Transverse colon (tissue), 4 donors: ENCODE results near the gene ANKEF1.

ENCODE experiments used
- CTCF ChIP-seq, 5 experiments: fragments of 200-600 bp in 3 of 5; fragments of 450-650 bp in 2 of 5; sonication (generic) in 3 of 5; IDR thresholded peaks; 1 replicate in 2 of 5; 2 replicates in 3 of 5; pipeline ENCODE4 v1.5.1; 2016 to 2017; ENCODE audit warnings: antibody characterized with exemption in 5 of 5, inconsistent platforms in 3 of 5, mild to moderate bottlenecking in 2 of 5, moderate library complexity in 1 of 5
- POLR2A ChIP-seq: fragments of 450-650 bp; IDR thresholded peaks from one replicate; pipeline ENCODE4 v1.6.1; 2016; ENCODE audit warnings: antibody characterized with exemption, mild to moderate bottlenecking, moderate library complexity
- POLR2AphosphoS5 ChIP-seq, 3 donors: sonication (generic); formaldehyde crosslinking; IDR thresholded peaks; one replicate each; pipeline ENCODE4 v1.6.1; 2016; ENCODE audit warnings: antibody characterized with exemption in 3 of 3

DNA sequence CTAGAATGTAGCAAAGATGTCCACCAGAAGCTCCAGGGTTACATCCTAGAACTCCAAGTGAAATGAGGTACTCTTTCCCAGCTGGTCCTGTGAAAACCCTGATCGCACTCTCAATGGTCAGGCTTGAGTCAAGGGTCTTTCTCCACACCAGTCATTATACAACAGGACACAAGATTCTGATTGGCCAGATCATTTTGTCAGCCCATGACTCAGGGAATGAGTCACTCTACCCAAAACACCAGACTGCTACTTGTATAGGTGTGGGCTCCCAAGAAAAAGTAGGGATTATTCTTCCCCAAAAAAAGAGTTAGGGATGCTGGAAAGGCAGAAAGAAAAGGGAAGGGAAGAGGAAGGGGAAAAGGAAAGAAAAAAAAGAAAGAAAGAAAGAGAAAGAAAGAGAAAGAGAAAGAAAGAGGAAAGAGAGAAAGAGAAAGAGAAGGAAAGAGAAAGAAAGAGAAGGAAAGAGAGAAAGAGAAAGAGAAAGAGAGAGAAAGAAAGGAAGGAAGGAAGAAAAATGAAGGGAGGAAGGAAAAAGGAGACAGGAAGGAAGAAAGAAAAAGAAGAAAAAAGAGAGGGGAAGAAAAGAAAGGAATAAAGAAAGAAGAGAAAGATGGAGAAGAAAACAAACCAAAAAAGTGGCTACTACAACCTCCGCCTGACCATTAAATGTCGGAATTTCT, 30.5 kb downstream of the ANKEF1 start:
- TF ChIP-seq CTCF (IDR thresholded peaks at IDR 0.05): no peak
- TF ChIP-seq POLR2A: no peak
- no peak for TF ChIP-seq POLR2AphosphoS5 (IDR thresholded peaks at IDR 0.05)
